Vagina (tissue), 2 donors: Measurements from ENCODE around the gene FUNDC1. TPM values are rescaled to one million over a fixed set of nuclear protein-coding genes. Genes with fewer than 3 reads are reported as not detected.

Experiments
- DNase-seq, 2 donors: peaks; one replicate each; pipeline ENCODE4 v3.0.0-alpha.2; 2017; ENCODE audit errors: extremely low spot score in 2 of 2
- H3K27ac ChIP-seq: fragments of 200-600 bp; sonication (generic); one replicate; pipeline ENCODE4 v1.5.1; 2019
- H3K27me3 ChIP-seq: fragments of 200-600 bp; sonication (generic); one replicate; pipeline ENCODE4 v1.5.1; 2019
- H3K36me3 ChIP-seq, 2 donors: fragments of 200-600 bp; sonication (generic); one replicate each; pipeline ENCODE4 v1.5.1; 2017 to 2019
- H3K4me1 ChIP-seq: fragments of 200-600 bp; sonication (generic); one replicate; pipeline ENCODE4 v1.5.1; 2019
- H3K4me3 ChIP-seq, 2 donors: fragments of 200-600 bp; sonication (generic); 1 replicate in 1 of 2; 2 replicates in 1 of 2; pipeline ENCODE4 v1.5.1; 2016 to 2019
- H3K9me3 ChIP-seq: fragments of 200-600 bp; sonication (generic); one replicate; pipeline ENCODE4 v1.5.1; 2019
- POLR2A ChIP-seq, 2 donors: fragments of 450-650 bp; IDR thresholded peaks; one replicate each; pipeline ENCODE4 v1.6.1; 2017; ENCODE audit warnings: antibody characterized with exemption in 2 of 2, mild to moderate bottlenecking in 2 of 2, moderate library complexity in 2 of 2
- POLR2AphosphoS5 ChIP-seq, 2 donors: sonication (generic); formaldehyde crosslinking; IDR thresholded peaks; one replicate each; pipeline ENCODE4 v1.9.0; 2017; ENCODE audit warnings: antibody characterized with exemption in 2 of 2, mild to moderate bottlenecking in 2 of 2, low read depth in 1 of 2; ENCODE audit not compliant: insufficient read depth in 1 of 2
- intact Hi-C: fragments of 100-400 bp; cut with DNase I; formaldehyde crosslinking; loops from one replicate; pipeline ENCODE4 v1.15.1; 2023
- total RNA-seq: library from RNA; depleted of rRNA; stranded (reverse); fragments of >200 nt; gene quantifications from one replicate; pipeline ENCODE4 v1.2.3, GENCODE V29; 2016
- TF ChIP-seq, protein P1 (sequence below), 3 experiments: fragments of 450-650 bp in 2 of 3; fragments of 200-600 bp in 1 of 3; sonication (generic) in 1 of 3; IDR thresholded peaks; one replicate each; pipeline ENCODE4 v1.5.1; 2017 to 2019; ENCODE audit warnings: antibody characterized with exemption in 3 of 3, mild to moderate bottlenecking in 2 of 3, moderate library complexity in 2 of 3

The FUNDC1 gene
- total RNA-seq, 1 donor from 2014 or later = 12.0 TPM

DNA sequence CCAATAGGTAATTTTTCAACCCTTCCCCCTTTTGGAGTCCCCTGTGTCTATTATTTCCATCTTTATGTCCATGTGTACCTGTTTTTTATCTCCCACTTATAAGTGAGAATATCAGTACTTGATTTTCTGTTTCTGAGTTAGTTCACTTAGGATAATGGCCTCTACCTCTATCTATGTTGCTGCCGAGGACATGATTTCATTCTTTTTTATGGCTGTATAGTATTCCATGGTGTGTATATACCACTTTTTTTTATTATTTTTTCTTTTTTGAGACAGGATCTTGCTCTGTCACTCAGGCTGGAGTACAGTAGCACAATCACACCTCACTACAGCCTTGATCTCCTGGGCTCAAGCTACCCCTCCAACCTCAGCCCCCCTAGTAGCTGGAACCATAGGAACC is 47.6 kb downstream of the FUNDC1 start:
- no peaks in the 10 kb centered on the region for H3K36me3 ChIP-seq
- H3K4me1 ChIP-seq = no peaks in the 10 kb centered on the region
- no peak overlapping the region for H3K4me3 ChIP-seq
- TF ChIP-seq POLR2A (IDR thresholded peaks at IDR 0.05) (no peak), POLR2AphosphoS5 (IDR thresholded peaks at IDR 0.05; ENCODE audit: insufficient read depth in 1 of 2, low read depth in 1 of 2) (no peak)
- TF ChIP-seq, protein P1, sequence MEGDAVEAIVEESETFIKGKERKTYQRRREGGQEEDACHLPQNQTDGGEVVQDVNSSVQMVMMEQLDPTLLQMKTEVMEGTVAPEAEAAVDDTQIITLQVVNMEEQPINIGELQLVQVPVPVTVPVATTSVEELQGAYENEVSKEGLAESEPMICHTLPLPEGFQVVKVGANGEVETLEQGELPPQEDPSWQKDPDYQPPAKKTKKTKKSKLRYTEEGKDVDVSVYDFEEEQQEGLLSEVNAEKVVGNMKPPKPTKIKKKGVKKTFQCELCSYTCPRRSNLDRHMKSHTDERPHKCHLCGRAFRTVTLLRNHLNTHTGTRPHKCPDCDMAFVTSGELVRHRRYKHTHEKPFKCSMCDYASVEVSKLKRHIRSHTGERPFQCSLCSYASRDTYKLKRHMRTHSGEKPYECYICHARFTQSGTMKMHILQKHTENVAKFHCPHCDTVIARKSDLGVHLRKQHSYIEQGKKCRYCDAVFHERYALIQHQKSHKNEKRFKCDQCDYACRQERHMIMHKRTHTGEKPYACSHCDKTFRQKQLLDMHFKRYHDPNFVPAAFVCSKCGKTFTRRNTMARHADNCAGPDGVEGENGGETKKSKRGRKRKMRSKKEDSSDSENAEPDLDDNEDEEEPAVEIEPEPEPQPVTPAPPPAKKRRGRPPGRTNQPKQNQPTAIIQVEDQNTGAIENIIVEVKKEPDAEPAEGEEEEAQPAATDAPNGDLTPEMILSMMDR (IDR thresholded peaks at IDR 0.05) = no peak
- no peaks in the 10 kb centered on the region for H3K9me3 ChIP-seq
- no peak for DNase-seq
- H3K27ac ChIP-seq = no peak overlapping the region
- intact Hi-C loops = no loop called here
- no peaks in the 10 kb centered on the region for H3K27me3 ChIP-seq

DNA sequence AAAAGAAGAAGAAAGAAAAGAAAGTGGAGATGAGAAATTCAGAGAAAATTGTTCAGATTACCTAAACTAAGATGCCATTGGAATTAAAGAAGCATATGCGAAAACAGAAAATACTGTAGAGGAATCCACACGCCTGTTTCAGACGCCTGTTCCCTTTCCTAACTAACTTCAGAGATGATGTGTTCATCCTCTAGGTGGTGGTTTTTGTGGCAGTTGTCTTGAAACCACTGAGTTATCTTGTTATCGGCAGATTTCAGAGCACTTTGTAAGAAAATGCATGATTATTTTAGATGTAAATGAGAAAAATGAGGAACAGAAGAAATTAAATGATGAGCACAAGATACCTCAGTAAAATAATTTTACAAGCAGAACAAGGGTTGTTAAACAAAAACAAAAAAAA is 48.3 kb downstream of the FUNDC1 start:
- TF ChIP-seq POLR2A (IDR thresholded peaks at IDR 0.05) (no peak), POLR2AphosphoS5 (IDR thresholded peaks at IDR 0.05; ENCODE audit: insufficient read depth in 1 of 2, low read depth in 1 of 2) (no peak)
- TF ChIP-seq, protein P1 (IDR thresholded peaks at IDR 0.05) = no peak
- DNase-seq = no peak
- intact Hi-C loops = no loop called here
- Histone ChIP-seq H3K27ac (no peak overlapping the region), H3K9me3 (no peaks in the 10 kb centered on the region), H3K4me3 (no peak overlapping the region), H3K4me1 (no peaks in the 10 kb centered on the region), H3K27me3 (no peaks in the 10 kb centered on the region), H3K36me3 (no peaks in the 10 kb centered on the region)

DNA sequence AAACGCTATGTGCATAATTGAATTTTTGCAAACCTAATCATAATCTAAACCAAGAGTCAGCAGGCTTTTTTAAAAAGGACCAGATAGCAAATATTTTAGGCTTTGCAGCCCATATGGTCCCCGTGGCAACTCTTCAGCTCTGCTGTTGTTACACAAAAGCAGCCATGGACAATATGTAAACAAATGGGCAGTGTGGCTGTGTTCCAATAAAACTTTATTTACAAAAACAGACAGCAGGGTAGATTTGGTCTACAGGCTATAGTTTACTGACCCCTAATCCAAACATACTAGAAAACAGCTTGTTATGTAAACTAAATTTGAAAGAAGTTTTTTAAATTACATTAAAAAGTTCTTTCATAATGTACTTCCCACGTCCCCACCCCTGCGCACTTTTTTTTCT is 53.1 kb downstream of the FUNDC1 start:
- no peaks in the 10 kb centered on the region for H3K36me3 ChIP-seq
- no peak overlapping the region for H3K27ac ChIP-seq
- H3K9me3 ChIP-seq = no peaks in the 10 kb centered on the region
- no peak overlapping the region for H3K4me3 ChIP-seq
- TF ChIP-seq, protein P1 (IDR thresholded peaks at IDR 0.05) = no peak
- TF ChIP-seq POLR2A (IDR thresholded peaks at IDR 0.05) (no peak), POLR2AphosphoS5 (IDR thresholded peaks at IDR 0.05; ENCODE audit: insufficient read depth in 1 of 2, low read depth in 1 of 2) (no peak)
- H3K4me1 ChIP-seq = no peaks in the 10 kb centered on the region
- H3K27me3 ChIP-seq = no peaks in the 10 kb centered on the region
- no peak for DNase-seq
- intact Hi-C loops = no loop called here

DNA sequence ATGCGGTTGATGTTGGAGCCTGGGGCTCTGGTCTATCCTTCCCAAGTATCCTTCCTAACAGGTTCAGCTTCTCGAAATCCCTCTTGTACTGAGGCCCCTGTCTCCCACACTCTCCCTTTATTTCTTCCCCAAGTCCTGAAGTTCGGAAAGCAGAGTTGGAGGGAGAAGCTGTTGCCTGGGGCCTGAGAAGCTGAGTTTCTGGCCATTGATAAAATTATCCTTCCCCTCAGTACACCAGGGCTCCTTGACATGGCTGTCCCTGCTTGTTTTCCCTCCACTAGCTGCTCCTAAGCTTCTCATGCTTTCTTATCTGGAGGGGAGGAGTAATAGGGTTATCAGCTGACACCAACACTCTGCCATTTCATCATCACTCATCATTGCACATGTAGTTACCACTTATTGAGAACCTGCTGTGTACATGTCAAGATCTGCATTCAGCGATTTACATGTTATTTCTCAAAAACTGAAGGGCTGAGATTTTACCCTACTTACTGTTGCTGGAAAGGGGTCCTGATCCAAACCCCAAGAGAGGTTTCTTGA is 58.0 kb downstream of the FUNDC1 start:
- Histone ChIP-seq H3K4me3 (no peak overlapping the region), H3K27me3 (no peaks in the 10 kb centered on the region), H3K9me3 (no peaks in the 10 kb centered on the region), H3K4me1 (no peaks in the 10 kb centered on the region), H3K36me3 (no peaks in the 10 kb centered on the region), H3K27ac (no peak overlapping the region)
- intact Hi-C loops = no loop called here
- DNase-seq = no peak
- TF ChIP-seq POLR2A (IDR thresholded peaks at IDR 0.05) (no peak), POLR2AphosphoS5 (IDR thresholded peaks at IDR 0.05; ENCODE audit: insufficient read depth in 1 of 2, low read depth in 1 of 2) (no peak)
- TF ChIP-seq, protein P1 (IDR thresholded peaks at IDR 0.05) = no peak

DNA sequence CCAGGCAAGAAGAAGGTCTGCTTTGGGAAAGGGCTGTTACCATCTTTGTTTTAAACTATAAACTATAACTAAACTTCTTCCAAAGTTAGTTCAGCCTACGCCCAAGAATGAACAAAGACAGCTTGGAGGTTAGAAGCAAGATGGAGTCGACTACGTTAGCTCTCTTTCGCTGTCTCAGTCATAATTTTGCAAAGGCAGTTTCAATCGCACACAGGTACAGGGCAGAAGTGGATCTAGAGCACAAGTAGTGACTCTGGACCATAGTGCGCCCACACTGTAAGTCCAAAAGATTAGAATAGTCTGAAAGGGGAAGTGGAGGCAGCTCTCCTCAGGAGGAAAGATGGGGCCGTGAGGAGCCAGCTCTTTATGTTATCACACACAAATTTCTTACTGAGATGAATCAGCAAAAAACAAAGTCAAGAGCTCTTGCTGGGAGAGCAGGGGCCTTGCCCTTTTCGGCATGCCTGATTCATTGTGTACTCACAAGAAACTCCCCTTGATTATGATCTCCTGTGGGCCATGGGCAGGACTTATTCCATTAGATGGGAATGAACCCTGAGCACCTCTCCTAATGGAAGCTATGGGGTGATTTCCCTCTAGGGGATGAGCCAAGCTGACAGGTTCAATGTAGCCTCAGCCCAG is 58.6 kb downstream of the FUNDC1 start:
- Histone ChIP-seq H3K36me3 (no peaks in the 10 kb centered on the region), H3K4me3 (no peak overlapping the region), H3K9me3 (no peaks in the 10 kb centered on the region), H3K27ac (no peak overlapping the region), H3K4me1 (no peaks in the 10 kb centered on the region), H3K27me3 (no peaks in the 10 kb centered on the region)
- TF ChIP-seq POLR2A (IDR thresholded peaks at IDR 0.05) = no peak
- TF ChIP-seq, protein P1 (IDR thresholded peaks at IDR 0.05) = no peak
- no peak for TF ChIP-seq POLR2AphosphoS5 (IDR thresholded peaks at IDR 0.05; ENCODE audit: insufficient read depth in 1 of 2, low read depth in 1 of 2)
- DNase-seq = no peak
- intact Hi-C loops = no loop called here
